ENCODE measurements around the gene DNAJB7. TPM values are rescaled to one million over a fixed set of nuclear protein-coding genes. Genes with fewer than 3 reads are reported as not detected.

DNAJB7 gene
- total and polyA plus RNA-seq, 2 donors (not counting 1 experiment from before 2014, with no cell fraction given), result not detected

DNA sequence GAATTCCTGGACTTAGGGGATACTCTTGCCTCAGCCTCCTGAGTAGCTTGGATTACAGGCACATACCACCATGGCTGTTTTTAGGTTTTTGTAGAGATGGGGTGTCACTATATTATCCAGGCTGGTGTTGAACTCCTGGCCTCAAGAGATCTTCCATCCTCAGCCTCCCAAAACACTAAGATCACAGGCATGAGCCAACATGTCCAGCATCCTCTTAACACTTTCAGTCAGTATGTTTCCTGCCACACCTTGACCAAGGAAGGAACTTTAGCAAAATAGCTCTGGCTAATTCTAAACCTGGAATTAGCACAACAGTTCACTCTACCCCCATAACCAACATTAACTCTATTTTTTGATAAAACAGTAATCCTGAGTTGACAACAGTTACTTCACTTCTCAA is 27.2 kb upstream of the DNAJB7 start:
- Histone ChIP-seq H3K27me3 (ENCODE audit: control insufficient read depth, insufficient read depth, low read length) (no peaks in the 10 kb centered on the region), H3K79me2 (ENCODE audit: control insufficient read depth, insufficient read depth, low read length) (no peaks in the 10 kb centered on the region), H3K36me3 (ENCODE audit: control insufficient read depth, insufficient read depth, low read length) (peaks cover 4% of the 10 kb centered on the region), H3K4me1 (ENCODE audit: control insufficient read depth, extremely low read depth, insufficient read depth, low read length) (no peaks in the 10 kb centered on the region), H3K4me3 (replicated peaks in 1 of 4; ENCODE audit: control extremely low read depth in 1 of 4, insufficient read depth in 1 of 4, low read depth in 3 of 4, low read length in 4 of 4) (no peak overlapping the region), H3K27ac (ENCODE audit: insufficient read depth, low read length) (no peak overlapping the region), H3K9ac (ENCODE audit: insufficient read depth, low read length) (no peak overlapping the region), H3K9me3 (ENCODE audit: control insufficient read depth, insufficient read depth, low read depth, low read length) (no peaks in the 10 kb centered on the region), H3K4me2 (ENCODE audit: extremely low read depth, insufficient read depth, low read length) (no peak overlapping the region), H2AFZ (ENCODE audit: low read length) (no peak overlapping the region), H4K20me1 (ENCODE audit: control insufficient read depth, extremely low read depth, insufficient read depth, low read length) (no peaks in the 10 kb centered on the region)
- no peak for DNase-seq (ENCODE audit: low read depth in 2 of 2)
- TF ChIP-seq, protein P1, sequence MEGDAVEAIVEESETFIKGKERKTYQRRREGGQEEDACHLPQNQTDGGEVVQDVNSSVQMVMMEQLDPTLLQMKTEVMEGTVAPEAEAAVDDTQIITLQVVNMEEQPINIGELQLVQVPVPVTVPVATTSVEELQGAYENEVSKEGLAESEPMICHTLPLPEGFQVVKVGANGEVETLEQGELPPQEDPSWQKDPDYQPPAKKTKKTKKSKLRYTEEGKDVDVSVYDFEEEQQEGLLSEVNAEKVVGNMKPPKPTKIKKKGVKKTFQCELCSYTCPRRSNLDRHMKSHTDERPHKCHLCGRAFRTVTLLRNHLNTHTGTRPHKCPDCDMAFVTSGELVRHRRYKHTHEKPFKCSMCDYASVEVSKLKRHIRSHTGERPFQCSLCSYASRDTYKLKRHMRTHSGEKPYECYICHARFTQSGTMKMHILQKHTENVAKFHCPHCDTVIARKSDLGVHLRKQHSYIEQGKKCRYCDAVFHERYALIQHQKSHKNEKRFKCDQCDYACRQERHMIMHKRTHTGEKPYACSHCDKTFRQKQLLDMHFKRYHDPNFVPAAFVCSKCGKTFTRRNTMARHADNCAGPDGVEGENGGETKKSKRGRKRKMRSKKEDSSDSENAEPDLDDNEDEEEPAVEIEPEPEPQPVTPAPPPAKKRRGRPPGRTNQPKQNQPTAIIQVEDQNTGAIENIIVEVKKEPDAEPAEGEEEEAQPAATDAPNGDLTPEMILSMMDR (conservative IDR thresholded peaks at IDR 0.05 in 1 of 2, IDR thresholded peaks at IDR 0.05 in 1 of 2; ENCODE audit: low read depth in 1 of 2, low read length in 2 of 2), result no peak
- no peak for TF ChIP-seq EZH2 (IDR thresholded peaks at IDR 0.05; ENCODE audit: low read length, missing control alignments)

DNA sequence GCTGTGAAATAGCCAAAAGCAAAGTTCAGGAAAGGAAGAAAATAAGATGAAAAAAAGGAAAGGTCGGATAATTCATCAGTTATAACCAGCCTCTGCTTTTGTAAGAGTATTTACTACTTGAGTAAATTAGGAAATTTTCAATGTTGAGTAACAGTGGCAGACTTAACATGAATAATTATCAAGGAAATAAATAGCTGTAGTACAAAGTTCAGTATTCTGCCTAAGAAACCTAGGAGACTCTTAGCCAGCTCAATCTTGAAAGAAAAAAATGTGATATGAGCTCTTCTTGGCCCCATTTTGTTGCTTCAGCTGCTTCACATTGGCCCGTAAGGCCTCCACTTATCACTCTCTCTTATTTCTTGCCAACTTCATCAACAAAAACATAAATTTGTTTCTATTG is 17.0 kb upstream of the DNAJB7 start:
- Histone ChIP-seq H3K27ac (ENCODE audit: insufficient read depth, low read length) (no peak overlapping the region), H3K9me3 (ENCODE audit: control insufficient read depth, insufficient read depth, low read depth, low read length) (no peaks in the 10 kb centered on the region), H3K36me3 (ENCODE audit: control insufficient read depth, insufficient read depth, low read length) (no peaks in the 10 kb centered on the region), H4K20me1 (ENCODE audit: control insufficient read depth, extremely low read depth, insufficient read depth, low read length) (no peaks in the 10 kb centered on the region), H3K79me2 (ENCODE audit: control insufficient read depth, insufficient read depth, low read length) (no peaks in the 10 kb centered on the region), H3K4me3 (replicated peaks in 1 of 4; ENCODE audit: control extremely low read depth in 1 of 4, insufficient read depth in 1 of 4, low read depth in 3 of 4, low read length in 4 of 4) (no peak overlapping the region), H2AFZ (ENCODE audit: low read length) (no peak overlapping the region), H3K4me1 (ENCODE audit: control insufficient read depth, extremely low read depth, insufficient read depth, low read length) (no peaks in the 10 kb centered on the region), H3K9ac (ENCODE audit: insufficient read depth, low read length) (no peak overlapping the region), H3K27me3 (ENCODE audit: control insufficient read depth, insufficient read depth, low read length) (no peaks in the 10 kb centered on the region), H3K4me2 (ENCODE audit: extremely low read depth, insufficient read depth, low read length) (no peak overlapping the region)
- DNase-seq (ENCODE audit: low read depth in 2 of 2), result no peak
- TF ChIP-seq, protein P1 (conservative IDR thresholded peaks at IDR 0.05 in 1 of 2, IDR thresholded peaks at IDR 0.05 in 1 of 2; ENCODE audit: low read depth in 1 of 2, low read length in 2 of 2), result no peak
- TF ChIP-seq EZH2 (IDR thresholded peaks at IDR 0.05; ENCODE audit: low read length, missing control alignments), result no peak

DNA sequence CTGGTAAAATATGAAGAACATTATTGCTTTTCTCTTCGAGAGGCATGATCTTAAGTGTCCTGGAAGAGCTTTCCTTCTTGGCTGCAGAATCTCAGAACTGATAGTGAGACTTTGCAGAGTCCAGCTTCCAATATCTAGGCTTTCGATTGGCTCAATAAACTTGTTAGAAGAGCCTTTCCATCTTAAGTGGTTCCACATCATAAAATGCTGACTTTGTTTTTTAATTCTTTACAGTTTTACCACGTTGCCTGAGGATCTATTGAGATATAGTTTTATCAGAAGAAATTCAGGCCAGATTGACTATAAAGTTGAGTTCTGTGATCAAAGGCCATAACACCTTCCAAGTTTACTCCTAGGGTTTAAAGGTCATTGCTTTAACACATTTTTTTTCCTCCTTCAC is 15.6 kb upstream of the DNAJB7 start:
- H2AFZ ChIP-seq (ENCODE audit: low read length), result no peak overlapping the region
- H4K20me1 ChIP-seq (ENCODE audit: control insufficient read depth, extremely low read depth, insufficient read depth, low read length), result no peaks in the 10 kb centered on the region
- no peak overlapping the region for H3K27ac ChIP-seq (ENCODE audit: insufficient read depth, low read length)
- no peaks in the 10 kb centered on the region for H3K36me3 ChIP-seq (ENCODE audit: control insufficient read depth, insufficient read depth, low read length)
- no peak overlapping the region for H3K4me3 ChIP-seq (replicated peaks in 1 of 4; ENCODE audit: control extremely low read depth in 1 of 4, insufficient read depth in 1 of 4, low read depth in 3 of 4, low read length in 4 of 4)
- TF ChIP-seq, protein P1 (conservative IDR thresholded peaks at IDR 0.05 in 1 of 2, IDR thresholded peaks at IDR 0.05 in 1 of 2; ENCODE audit: low read depth in 1 of 2, low read length in 2 of 2), result no peak
- TF ChIP-seq EZH2 (IDR thresholded peaks at IDR 0.05; ENCODE audit: low read length, missing control alignments), result no peak
- H3K9ac ChIP-seq (ENCODE audit: insufficient read depth, low read length), result no peak overlapping the region
- H3K79me2 ChIP-seq (ENCODE audit: control insufficient read depth, insufficient read depth, low read length), result no peaks in the 10 kb centered on the region
- no peaks in the 10 kb centered on the region for H3K4me1 ChIP-seq (ENCODE audit: control insufficient read depth, extremely low read depth, insufficient read depth, low read length)
- no peak for DNase-seq (ENCODE audit: low read depth in 2 of 2)
- H3K27me3 ChIP-seq (ENCODE audit: control insufficient read depth, insufficient read depth, low read length), result no peaks in the 10 kb centered on the region
- H3K4me2 ChIP-seq (ENCODE audit: extremely low read depth, insufficient read depth, low read length), result no peak overlapping the region
- no peaks in the 10 kb centered on the region for H3K9me3 ChIP-seq (ENCODE audit: control insufficient read depth, insufficient read depth, low read depth, low read length)

Measured in fibroblast of lung (primary cell).